Panc1 (cell line): ENCODE data around the gene GLIPR1. TPM values are rescaled to one million over a fixed set of nuclear protein-coding genes. Genes with fewer than 3 reads are reported as not detected.

Experiments
- ATAC-seq: fragments of 200-7000 bp; cut with Tn5 transposase; 2 replicates; pipeline ENCODE4 v1.9.1; 2020; ENCODE audit warnings: mild to moderate bottlenecking, moderate library complexity
- BruUV-seq: library from RNA; stranded (reverse); fragments of 400-500 nt; replicated peaks from 2 replicates; lab custom pipeline; 2021; lab: Mats Ljungman, UMichigan
- CTCF ChIA-PET: fragments of 300-600 bp; sonication (Branson Sonifier 250); formaldehyde crosslinking; loops from one replicate; lab custom pipeline; 2022; ENCODE audit warnings: antibody characterized with exemption; lab: Charles Lee
- POLR2A ChIA-PET: fragments of 300-600 bp; sonication (Branson Sonifier 250); formaldehyde crosslinking; loops from one replicate; lab custom pipeline; 2022; ENCODE audit warnings: antibody characterized with exemption; lab: Charles Lee
- DNase-seq: peaks from one replicate; pipeline ENCODE4 v3.0.0-alpha.2; 2010; ENCODE audit warnings: low read depth, low spot score
- H3K27ac ChIP-seq: 2 replicates; pipeline ENCODE4 v1.5.1; 2011; ENCODE audit warnings: mild to moderate bottlenecking, low read length, inconsistent platforms
- H3K27me3 ChIP-seq: fragments of 200-500 bp; sonication (Bioruptor generic); 2 replicates; pipeline ENCODE4 v1.6.0; 2014; ENCODE audit warnings: low read length, inconsistent platforms; ENCODE audit not compliant: control insufficient read depth, insufficient read depth
- H3K36me3 ChIP-seq: fragments of 200-500 bp; sonication (Bioruptor generic); 2 replicates; pipeline ENCODE4 v1.5.1; 2014; ENCODE audit warnings: inconsistent platforms, mild to moderate bottlenecking, low read length, moderate library complexity; ENCODE audit not compliant: control insufficient read depth, insufficient read depth
- H3K4me1 ChIP-seq: 2 replicates; pipeline ENCODE4 v1.5.1; 2011; ENCODE audit warnings: inconsistent platforms, mild to moderate bottlenecking, low read length, moderate library complexity; ENCODE audit not compliant: control insufficient read depth, insufficient read depth
- H3K4me3 ChIP-seq, 2 experiments: 2 replicates each; pipeline ENCODE4 v1.5.1; 2011 to 2012; ENCODE audit warnings: low read depth in 2 of 2, low read length in 2 of 2, mild to moderate bottlenecking in 2 of 2, inconsistent platforms in 1 of 2, moderate library complexity in 1 of 2
- H3K9me3 ChIP-seq: fragments of 200-500 bp; sonication (Bioruptor generic); 2 replicates; pipeline ENCODE4 v1.5.1; 2014; ENCODE audit warnings: low read depth, mild to moderate bottlenecking, inconsistent platforms, low read length, moderate library complexity; ENCODE audit not compliant: control insufficient read depth, insufficient read depth
- POLR2AphosphoS5 ChIP-seq: IDR thresholded peaks from 2 replicates; pipeline ENCODE4 v1.6.1; 2012; ENCODE audit warnings: mild to moderate bottlenecking, low read depth, low read length, moderate library complexity
- REST ChIP-seq, 2 experiments: IDR thresholded peaks; 2 replicates each; pipeline ENCODE4 v1.6.1; 2011 to 2012; ENCODE audit warnings: low read depth in 2 of 2, control low read depth in 1 of 2, low read length in 1 of 2, mild to moderate bottlenecking in 1 of 2, moderate library complexity in 1 of 2; ENCODE audit not compliant: insufficient read depth in 1 of 2
- SIN3A ChIP-seq: IDR thresholded peaks from 2 replicates; pipeline ENCODE4 v1.6.1; 2012; ENCODE audit warnings: low read depth, mild to moderate bottlenecking, low read length, moderate library complexity, borderline replicate concordance; ENCODE audit not compliant: insufficient read depth
- TCF7L2 ChIP-seq: IDR thresholded peaks from 2 replicates; pipeline ENCODE4 v1.6.1; 2011; ENCODE audit warnings: mild to moderate bottlenecking, low read depth, low read length, inconsistent platforms
- in situ Hi-C: cut with HindIII; loops from 2 replicates; pipeline ENCODE4 v1.10.0; 2016; ENCODE audit warnings: low sequenced_read_pairs, low pct_unique_long_range_greater_than_20kb
- intact Hi-C: fragments of 100-400 bp; cut with micrococcal nuclease; formaldehyde crosslinking; loops from one replicate; pipeline ENCODE4 v1.10.0; 2022; ENCODE audit not compliant: unreplicated experiment
- total RNA-seq: library from RNA; stranded (reverse); gene quantifications from one replicate; pipeline ENCODE4 v1.2.1, GENCODE V29; 2021; ENCODE audit not compliant: unreplicated experiment
- TF ChIP-seq, protein P1 (sequence below): fragments of 450-650 bp; IDR thresholded peaks from 2 replicates; pipeline ENCODE4 v1.5.1; 2017; ENCODE audit warnings: mild to moderate bottlenecking

The GLIPR1 gene
- total RNA-seq, 1 experiment from 2014 or later = 11.5 TPM

GRCh38 chr12:75528272-75528671 is 47.7 kb downstream of the GLIPR1 start:
- Histone ChIP-seq H3K4me3 (no peak overlapping the region), H3K27ac (peak overlapping the region; percentile 78), H3K27me3 (no peaks in the 10 kb centered on the region), H3K36me3 (no peaks in the 10 kb centered on the region), H3K9me3 (peaks cover 30% of the 10 kb centered on the region; the same call in 1 of the 2 replicates), H3K4me1 (peaks cover 13% of the 10 kb centered on the region)
- intact Hi-C loops = loop anchor here (5.0 kb wide), 1 partner anchor 499 kb away; no protein-coding TSS in a partner anchor
- no TSS peak for BruUV-seq
- no peak for TF ChIP-seq SIN3A
- TF ChIP-seq TCF7L2 = no peak
- TF ChIP-seq, protein P1, sequence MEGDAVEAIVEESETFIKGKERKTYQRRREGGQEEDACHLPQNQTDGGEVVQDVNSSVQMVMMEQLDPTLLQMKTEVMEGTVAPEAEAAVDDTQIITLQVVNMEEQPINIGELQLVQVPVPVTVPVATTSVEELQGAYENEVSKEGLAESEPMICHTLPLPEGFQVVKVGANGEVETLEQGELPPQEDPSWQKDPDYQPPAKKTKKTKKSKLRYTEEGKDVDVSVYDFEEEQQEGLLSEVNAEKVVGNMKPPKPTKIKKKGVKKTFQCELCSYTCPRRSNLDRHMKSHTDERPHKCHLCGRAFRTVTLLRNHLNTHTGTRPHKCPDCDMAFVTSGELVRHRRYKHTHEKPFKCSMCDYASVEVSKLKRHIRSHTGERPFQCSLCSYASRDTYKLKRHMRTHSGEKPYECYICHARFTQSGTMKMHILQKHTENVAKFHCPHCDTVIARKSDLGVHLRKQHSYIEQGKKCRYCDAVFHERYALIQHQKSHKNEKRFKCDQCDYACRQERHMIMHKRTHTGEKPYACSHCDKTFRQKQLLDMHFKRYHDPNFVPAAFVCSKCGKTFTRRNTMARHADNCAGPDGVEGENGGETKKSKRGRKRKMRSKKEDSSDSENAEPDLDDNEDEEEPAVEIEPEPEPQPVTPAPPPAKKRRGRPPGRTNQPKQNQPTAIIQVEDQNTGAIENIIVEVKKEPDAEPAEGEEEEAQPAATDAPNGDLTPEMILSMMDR = no peak
- TF ChIP-seq POLR2AphosphoS5 = no peak
- no peak for TF ChIP-seq REST (IDR thresholded peaks at IDR 0.05; ENCODE audit: insufficient read depth in 1 of 2, low read depth in 2 of 2, low read length in 1 of 2)
- DNase-seq (no peak), ATAC-seq (no peak; the same call in 1 of the 2 replicates)
- in situ Hi-C loops = no loop called here
- ChIA-PET POLR2A (interaction anchor here (2.4 kb wide), 1 partner anchor 497 kb away, joined by 11 read pairs; no protein-coding TSS in a partner anchor), CTCF (interaction anchor here (1.0 kb wide), 1 partner anchor 500 kb away, joined by 3 read pairs; no protein-coding TSS in a partner anchor)

DNA sequence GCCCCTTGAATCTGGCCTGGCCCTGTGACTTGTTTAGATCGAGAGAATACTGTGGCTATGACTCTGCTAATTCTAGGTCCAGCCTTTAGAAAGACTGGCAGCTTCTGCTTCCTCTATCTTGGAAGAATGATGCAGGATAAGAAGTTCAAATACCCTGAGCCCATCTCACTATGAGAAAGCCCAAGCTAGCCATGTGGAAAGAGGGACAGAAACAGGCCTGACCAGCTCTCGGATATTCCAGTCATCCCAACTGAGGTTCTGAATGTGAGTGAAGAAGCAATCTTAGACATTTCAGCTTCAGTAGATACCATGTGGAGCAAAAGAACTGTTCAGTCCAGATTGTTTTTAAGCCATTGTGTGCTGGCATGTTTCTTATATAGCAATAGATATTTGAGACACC is 48.1 kb downstream of the GLIPR1 start:
- Histone ChIP-seq H3K36me3 (no peaks in the 10 kb centered on the region), H3K27me3 (no peaks in the 10 kb centered on the region), H3K4me3 (no peak overlapping the region), H3K27ac (peak overlapping the region; percentile 78), H3K4me1 (peaks cover 13% of the 10 kb centered on the region), H3K9me3 (peaks cover 30% of the 10 kb centered on the region; the same call in 1 of the 2 replicates)
- DNase-seq (no peak), ATAC-seq (no peak)
- in situ Hi-C loops (no loop called here), intact Hi-C loops (loop anchor here (5.0 kb wide), 1 partner anchor 499 kb away; no protein-coding TSS in a partner anchor)
- TF ChIP-seq REST (IDR thresholded peaks at IDR 0.05; ENCODE audit: insufficient read depth in 1 of 2, low read depth in 2 of 2, low read length in 1 of 2) (no peak), TCF7L2 (no peak), SIN3A (no peak), POLR2AphosphoS5 (no peak)
- TF ChIP-seq, protein P1 = no peak
- BruUV-seq = no TSS peak
- ChIA-PET POLR2A (no interaction called here), CTCF (no interaction called here)
